Epidermal melanocyte (primary cell): ENCODE data around the gene EIF4B.

Experiments
- DNase-seq: peaks from one replicate; pipeline ENCODE4 v3.0.0; 2011; ENCODE audit warnings: low spot score; ENCODE audit not compliant: insufficient read length

Gene EIF4B

DNA sequence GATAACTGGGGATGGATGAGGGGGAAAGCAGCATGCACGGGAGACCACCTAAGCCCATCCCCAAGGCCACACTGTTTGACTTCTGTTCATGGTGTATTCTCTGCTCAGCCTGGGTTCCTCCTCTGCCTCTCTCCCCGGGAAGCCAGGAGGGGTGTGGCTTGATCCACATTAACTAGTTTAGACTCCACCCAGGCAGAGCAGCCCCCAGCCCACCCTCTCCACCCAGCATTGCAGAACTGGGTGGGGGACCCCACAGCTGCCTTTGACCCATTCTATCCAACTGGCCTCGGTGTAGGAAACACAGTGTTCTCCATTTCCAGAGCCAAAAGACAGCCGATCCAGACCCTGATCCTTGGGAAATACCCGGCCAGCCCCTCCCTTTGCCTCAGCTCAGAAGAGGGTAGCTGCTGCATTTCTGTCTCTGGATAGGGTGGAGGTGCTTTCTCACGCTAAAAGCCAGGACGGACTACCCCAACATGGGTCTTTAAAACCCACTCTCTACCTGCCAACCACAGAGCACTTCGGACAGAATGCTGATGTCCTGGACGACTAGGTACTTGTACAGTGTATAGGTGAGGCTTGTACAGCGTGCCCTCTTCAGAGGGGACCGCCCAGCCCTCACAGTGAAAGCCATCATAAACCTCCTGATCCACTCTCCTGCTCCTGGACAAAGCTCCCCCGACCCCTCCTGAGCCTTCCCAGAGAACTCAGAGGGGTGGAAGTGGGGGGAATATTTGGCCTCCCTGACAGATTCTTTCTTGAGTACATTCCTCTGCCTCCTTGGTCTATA, 63.6 kb downstream of the EIF4B start:
- no peak for DNase-seq

DNA sequence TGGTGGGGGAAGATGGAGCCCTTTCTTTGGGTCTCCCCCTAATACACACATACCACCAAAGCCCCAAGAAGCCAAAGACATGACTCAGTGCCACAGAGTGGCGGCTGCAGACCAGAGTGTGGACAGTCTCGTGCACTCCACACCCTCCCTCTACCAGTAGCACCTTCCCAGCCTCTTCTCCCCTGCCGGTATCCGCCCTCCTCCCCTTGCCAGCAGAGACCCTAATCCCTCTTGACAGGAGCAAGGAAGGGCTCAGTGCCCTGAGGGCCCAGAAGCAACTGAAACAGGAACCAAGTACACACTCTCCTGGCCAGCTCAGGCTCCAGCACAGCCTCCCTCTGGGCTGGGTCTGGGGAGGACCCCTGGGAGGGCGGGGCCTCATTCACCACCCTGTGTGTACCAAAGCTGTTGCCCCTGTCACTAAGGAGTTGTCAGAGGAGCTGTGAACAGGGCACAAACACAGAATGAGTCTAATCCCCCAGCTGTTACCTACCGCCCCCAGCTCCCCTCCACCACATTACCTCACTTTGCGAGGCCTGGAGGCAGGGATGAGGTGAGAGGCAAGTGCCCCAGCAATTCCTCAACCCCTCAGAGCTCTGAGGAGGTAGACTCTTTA, 64.7 kb downstream of the EIF4B start:
- DNase-seq, result no peak

DNA sequence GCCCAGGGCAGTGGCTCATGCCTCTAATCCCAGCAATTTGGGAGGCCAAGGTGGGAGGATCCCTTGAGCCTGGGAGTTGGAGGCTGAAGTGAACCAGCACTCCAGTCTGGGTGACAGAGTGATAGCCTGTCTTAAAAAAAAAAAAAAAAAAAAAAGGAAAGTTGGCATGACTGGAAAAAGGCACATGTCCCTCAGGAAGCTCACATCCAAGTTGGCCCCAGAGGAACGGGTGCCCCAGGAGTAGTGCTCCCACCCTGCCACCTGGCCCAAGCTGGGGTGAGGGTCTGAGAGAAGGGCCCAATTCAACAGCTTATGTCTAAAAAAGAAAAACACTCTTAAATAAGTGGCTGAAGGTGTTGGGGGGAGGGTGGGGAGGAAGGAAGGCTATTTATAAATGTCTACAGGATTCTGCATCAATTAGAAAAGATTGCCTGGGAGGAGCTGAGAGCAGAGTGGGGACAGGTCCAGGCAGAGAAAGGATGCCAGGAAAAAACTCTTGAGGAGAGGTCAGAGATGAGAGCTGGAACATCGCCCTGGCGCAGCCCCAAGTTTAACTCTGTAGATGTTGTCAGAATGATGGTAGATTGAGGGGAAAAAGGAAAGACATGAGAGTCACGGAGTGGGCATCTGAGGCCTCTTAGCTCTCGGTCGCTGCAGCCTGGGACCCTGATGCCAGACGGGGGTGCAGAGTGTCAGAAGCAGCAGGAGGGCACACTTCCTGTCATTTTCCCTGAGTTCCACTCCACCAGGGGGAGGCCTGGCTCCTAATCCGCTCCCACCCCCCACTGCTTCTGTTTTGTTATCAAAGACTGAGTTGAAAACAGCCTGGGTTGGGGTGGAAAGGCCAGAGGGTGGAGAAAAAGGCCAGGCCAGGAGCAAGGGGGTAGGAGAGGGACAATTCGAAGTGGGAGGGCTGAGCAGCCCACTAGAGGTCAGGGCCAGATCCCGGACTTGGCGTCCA, 65.6 kb downstream of the EIF4B start:
- no peak for DNase-seq

DNA sequence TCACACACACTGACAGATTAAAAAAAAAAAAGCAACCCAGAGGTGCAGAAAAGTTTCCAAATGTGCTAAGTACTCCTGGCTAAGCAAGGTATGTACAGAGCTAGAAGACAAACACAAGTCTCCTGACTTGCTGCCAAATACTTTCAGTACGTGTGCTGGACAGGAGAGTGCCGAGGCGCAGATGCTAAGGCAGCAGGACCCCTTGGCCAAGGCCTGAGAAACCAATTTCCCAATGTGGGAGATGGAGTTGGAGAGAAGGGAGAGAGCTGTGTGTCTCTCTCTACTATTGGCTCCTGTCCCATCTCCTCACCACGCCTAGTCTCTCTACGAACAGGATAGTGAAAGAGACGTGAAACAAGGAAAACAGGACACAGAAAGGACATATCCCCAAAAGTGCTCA, 67.6 kb downstream of the EIF4B start:
- DNase-seq, result no peak

DNA sequence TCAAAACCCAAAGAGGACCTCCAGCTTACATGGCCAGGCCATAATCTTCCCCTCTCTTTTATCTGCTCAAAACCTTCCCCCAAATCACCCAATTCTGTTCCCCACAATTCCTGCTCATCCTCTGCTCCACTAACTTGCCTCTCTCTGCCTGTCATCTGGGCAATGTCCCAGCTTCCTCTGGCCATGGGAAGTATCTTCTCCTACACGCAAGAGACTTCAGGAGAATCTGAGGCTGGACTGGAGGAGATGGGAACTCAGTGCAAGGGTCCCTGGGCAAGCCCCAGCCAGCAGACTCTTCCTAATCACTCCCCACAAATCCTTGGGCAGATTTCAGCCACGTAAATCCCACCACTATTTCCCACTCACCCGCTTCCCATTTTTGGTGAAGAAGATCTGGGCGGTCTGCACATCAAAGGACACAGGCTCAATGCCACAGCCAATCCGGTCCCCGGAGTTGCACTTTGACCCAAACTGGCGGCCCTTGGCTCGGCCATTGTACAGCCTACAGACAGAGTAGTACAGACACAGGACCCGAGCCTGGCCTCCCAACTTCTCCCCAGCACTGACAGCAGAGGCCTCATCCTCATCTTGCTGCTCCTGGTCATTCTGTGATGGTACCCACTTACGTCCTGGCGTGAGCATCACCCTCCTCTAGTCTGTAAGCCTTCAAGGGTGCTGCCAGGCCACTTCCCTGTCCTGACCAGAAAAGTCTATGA, 68.2 kb downstream of the EIF4B start:
- DNase-seq, result no peak

DNA sequence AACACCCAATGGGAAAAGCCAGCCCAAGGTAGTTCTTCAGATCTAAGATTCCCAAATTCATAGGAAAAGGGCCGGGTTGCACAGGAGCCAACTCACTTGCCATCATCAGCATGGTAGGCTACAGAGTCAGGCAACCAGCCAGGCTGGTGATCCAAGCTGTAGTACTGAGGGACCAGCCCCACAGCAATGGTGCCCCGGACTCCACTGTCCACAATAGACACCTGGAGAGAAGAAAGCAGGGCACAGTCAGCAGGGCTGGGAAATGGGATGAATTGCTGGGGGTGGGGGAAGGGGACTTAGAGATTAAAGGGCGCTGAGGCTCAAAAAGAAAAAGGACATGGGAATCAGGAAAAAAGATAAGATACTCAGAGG, 68.7 kb downstream of the EIF4B start:
- DNase-seq, result no peak

DNA sequence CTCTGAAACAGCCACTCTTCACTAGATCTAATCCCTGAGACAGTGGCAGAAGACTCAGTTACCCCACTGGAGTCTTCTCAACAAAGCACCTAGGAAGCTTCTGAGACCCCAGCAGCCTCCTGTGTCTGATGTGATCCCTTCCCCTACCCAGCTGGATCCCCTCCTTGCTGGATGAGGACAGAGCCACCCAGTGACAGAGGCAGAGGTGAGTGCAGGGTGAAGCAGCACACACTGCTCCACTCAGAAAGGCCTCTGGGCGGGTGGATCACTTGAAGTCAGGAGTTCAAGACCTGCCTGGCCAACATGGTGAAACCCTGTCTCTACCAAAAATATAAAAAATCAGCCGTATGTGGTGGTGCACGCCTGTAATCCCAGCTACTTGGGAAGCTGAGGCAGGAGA, 70.2 kb downstream of the EIF4B start:
- DNase-seq, result peak; percentile 1

DNA sequence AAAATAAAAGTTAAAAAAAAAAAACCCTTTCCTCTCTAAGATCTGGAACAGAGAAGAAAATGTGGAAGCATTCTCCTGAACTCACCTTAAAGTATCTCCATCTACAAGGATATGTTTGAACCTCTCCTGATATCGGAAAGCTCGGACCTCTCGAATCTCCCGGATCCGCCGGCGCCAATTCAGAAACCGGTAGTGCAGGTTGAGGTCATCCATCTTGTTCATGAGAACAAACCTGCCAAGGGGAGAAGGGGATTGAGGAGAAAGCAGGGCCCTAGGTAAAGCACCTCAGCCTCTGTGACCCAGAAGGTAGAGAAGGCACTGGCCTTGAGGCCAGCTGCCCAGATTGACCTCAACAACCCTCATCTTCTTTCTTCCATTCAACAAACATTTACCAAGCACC, 70.8 kb downstream of the EIF4B start:
- no peak for DNase-seq

DNA sequence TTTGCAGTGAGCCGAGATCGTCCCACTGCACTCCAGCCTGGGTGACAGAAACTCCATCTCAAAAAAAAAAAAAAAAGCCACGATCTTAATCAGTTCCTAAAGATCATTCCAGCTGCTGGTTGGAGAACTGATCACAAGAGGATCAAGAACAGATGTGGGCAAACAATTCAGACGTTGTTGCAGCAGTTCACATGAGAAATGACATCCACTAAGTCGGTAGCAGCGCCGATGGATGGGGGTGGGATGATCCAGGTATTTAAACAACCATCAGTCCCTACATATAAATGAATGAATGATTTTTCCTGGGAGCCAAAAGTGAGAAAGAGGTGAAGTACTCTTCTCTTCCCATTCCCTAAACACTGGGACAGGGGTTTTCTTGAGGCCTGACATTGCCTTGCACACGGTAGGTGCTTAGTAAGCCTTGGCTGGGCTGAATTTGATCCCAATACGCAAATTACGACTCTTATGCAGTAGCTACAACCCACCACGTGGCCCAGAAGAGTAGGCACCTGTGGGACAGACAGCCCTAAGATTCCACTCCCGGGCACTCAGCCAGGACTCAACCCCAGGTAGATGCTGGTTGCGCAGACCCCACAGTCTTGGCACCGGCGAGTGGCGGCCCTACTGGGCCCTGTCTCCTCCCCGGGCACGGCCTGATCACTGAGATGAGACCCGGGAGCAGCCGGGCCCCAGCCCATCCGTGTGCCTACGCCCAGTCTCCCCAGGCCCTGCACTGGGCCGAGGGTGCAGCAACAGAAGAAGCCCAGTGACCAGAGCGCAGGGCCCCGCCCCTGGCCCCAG, 72.4 kb downstream of the EIF4B start:
- DNase-seq, result peak; percentile 8

DNA sequence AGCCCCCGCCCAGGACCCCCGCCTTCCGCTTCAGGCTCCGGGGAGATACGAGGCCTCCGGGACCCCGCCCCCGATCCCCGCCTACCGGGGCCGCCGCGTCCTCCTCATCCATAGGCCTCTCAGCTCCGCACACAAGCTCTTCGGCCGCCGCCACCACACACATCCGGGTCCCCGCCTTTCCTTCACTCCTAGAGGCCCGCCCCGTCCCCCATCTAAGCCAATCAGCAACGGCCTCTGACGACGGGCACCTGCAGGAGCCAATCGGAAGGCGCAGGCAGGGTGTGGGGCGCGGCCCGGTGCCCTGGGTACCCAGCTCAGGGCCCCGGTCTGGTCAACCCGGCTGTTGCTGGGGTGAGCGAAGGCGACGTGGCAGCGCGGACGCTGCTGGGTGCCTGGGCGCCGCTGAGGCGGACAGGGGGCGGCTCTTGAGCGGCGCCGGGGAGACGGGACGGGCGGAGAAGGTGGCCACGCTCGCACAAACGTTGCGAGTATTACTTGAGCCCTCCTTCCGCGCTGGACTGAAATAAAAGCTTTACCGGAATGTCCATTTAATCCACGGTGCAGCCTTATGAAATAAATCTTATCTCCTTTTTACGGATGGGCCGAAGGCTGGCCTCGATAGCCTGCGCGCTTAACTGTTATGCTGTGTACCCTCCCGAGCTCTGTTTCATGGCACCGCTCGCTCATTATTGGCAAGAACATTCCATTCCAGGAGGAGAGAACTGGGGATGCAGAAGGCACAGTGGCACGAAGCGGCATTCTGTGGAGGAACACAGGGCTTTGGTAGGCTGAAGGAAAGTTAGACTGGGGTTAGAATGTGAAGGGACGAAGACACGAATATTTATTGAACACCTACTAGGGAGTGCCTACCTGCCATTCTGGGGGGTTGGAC, 73.2 kb downstream of the EIF4B start, which contains the start of gene SPRYD3:
SPRYD3 (minus strand) TSS at position 165 of the 892 bp plus-strand sequence; CDS start at position 108, 57 bp downstream.
- DNase-seq, result peak; percentile 99

DNA sequence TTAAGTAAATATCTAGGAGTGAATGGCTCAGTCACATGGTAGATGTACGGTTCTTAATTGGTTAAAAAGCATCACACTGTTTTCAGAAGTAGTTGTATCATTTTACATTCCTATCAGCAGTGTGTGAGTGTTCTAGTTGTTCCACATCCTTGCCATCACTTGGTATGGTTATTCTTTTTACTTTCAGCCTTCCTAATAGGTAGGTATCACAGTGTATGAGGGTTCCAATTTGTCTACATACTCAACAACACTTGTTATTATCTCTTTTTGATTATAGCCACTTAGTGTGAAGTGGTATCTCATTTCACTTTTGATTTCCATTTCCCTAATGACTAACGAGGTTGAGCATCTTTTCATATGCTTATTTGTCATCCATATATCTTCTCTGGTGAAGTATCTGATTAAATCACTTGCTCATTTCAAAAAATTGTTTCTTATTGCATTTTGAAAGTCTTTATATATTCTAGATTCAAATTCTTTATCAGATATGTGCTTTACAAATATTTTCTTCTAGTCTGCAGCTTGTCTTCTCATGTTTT, 76.5 kb downstream of the EIF4B start:
- peak; percentile 4 for DNase-seq

DNA sequence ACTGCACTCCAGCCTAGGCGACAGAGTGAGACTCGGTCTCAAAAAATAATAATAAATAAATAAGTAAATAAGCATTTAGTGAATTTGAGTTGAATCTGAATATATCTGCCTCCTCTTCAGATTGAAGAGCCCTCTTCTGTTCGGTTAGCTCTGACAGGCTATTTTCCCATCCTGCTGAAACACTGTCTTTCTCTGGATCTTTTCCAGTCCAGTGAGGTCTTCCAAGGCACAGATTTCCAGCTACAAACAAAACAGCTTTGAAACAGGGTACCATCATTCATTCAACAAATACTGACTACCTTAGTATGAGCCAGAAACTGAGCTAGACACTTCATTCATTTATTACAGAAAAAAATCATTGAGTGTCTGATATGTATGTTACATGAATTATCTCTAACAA, 80.1 kb downstream of the EIF4B start:
- DNase-seq, result no peak

DNA sequence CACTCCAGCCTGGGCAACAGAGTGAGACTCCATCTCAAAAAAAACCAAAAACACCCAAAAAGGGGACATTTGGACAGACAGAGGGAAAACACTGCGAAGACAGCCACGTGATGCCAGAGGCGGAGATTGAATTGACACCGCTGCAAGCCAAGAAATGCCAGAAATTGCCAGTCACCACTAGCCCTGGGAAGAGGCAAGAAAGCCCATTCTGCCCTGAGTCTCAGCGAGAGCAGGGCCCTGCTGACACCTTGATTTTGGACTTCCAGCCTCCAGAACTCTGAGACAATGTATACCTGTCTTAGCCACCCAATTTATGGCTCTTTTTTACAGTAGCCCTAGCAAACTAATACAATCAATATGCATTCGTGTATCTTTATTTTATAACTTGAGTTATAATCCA, 83.8 kb downstream of the EIF4B start:
- no peak for DNase-seq

DNA sequence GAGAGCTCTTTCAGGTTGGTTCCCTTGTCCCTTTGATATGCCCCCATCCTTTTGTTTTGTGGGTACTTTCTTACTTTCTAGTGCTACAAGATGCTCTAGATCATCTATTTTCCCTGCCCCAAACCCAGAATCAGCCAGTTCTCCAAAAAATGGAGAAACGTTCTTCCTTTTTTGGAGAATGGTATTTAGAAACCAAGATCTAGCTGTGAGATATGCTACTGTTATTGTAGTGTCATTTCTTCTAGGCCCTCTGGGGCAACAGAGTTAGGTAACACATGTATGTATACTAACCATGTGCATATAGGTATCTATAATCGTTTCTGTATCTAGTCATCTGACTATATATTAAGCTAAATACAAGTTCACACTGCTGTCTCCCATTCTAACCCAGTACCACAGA, 84.3 kb downstream of the EIF4B start:
- no peak for DNase-seq

DNA sequence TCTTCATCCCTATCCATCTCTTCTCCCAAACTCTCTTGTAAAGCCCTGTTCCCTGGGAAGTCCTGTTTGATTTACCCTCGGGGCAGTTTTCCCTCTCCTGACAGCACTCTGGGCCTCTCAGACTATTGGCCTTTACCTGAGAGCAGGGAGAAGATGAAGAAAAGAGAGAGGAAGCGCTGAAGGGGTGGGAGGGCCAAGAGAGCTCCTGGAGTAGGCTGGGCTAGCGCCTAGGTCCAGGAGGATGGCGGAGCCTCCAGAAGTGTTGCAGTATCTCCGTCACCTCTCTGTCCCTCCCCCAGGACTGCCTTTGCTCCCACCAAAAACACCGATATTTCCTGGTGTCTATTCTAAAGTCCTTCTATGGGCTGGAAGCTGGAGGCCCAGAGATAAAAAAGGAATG, 85.5 kb downstream of the EIF4B start:
- DNase-seq, result no peak
